GM21526 (cell line): ENCODE results near the gene MYG1.

Experiments
- ATAC-seq: cut with Tn5 transposase; IDR thresholded peaks from one replicate; pipeline ENCODE4 v1.9.1; 2021; ENCODE audit warnings: moderate library complexity; ENCODE audit not compliant: unreplicated experiment, low FRiP score

MYG1 gene

GRCh38 chr12:53299454-53300180, at the start of gene MYG1:
Gene MYG1 (plus strand): TSS chr12:53299695. CDS start chr12:53299738, 43 bp downstream.
- ATAC-seq = peak; percentile 62

- peak; percentile 63 for ATAC-seq
Observed at GRCh38 chr12:53251477-53252348, 47.8 kb upstream of the MYG1 start.

- ATAC-seq = no peak
Observed at GRCh38 chr12:53252349-53252916, 47.1 kb upstream of the MYG1 start.

- no peak for ATAC-seq
Observed at GRCh38 chr12:53253298-53253697, 46.2 kb upstream of the MYG1 start.

GRCh38 chr12:53254816-53255545, 44.5 kb upstream of the MYG1 start:
- no peak for ATAC-seq

- no peak for ATAC-seq
Observed at GRCh38 chr12:53255996-53256395, 43.5 kb upstream of the MYG1 start.

- no peak for ATAC-seq
Observed at GRCh38 chr12:53258541-53259539, 40.7 kb upstream of the MYG1 start.

- ATAC-seq = no peak
Observed at GRCh38 chr12:53259891-53260290, 39.6 kb upstream of the MYG1 start.

GRCh38 chr12:53265783-53266182, 33.7 kb upstream of the MYG1 start:
- no peak for ATAC-seq

- peak; percentile 12 for ATAC-seq
Observed at GRCh38 chr12:53267306-53267998, 32.0 kb upstream of the MYG1 start.

- peak; percentile 74 for ATAC-seq
Observed at GRCh38 chr12:53267999-53268629, 31.4 kb upstream of the MYG1 start, which contains the start of gene ESPL1. Gene ESPL1 (plus strand): TSS chr12:53268299. CDS start chr12:53268767, 468 bp downstream.

GRCh38 chr12:53268630-53269562, 30.6 kb upstream of the MYG1 start:
- ATAC-seq = no peak

GRCh38 chr12:53274445-53274844, 25.1 kb upstream of the MYG1 start:
- no peak for ATAC-seq

- no peak for ATAC-seq
Observed at GRCh38 chr12:53276511-53276910, 23.0 kb upstream of the MYG1 start.

GRCh38 chr12:53277981-53278380, 21.5 kb upstream of the MYG1 start:
- no peak for ATAC-seq

- no peak for ATAC-seq
Observed at GRCh38 chr12:53279283-53279869, 20.1 kb upstream of the MYG1 start.
